HFFc6 (cell line): ENCODE measurements around the gene MBOAT2. TPM values are rescaled to one million over a fixed set of nuclear protein-coding genes. Genes with fewer than 3 reads are reported as not detected.
A peak's percentile ranks its signal among the peaks of the same experiment; 100 is the strongest.

ENCODE experiments used
- DNase-seq: peaks from one replicate; pipeline ENCODE4 v3.0.0-alpha.2; 2018
- H3K27ac Mint-ChIP-seq: 2 replicates; pipeline ENCODE4 v1.8.0; 2020; ENCODE audit warnings: mild to moderate bottlenecking, mixed read lengths
- H3K27me3 Mint-ChIP-seq: 2 replicates; pipeline ENCODE4 v1.8.0; 2021; ENCODE audit warnings: mild to moderate bottlenecking, moderate library complexity, mixed read lengths; ENCODE audit not compliant: insufficient read depth
- H3K36me3 Mint-ChIP-seq: 2 replicates; pipeline ENCODE4 v1.8.0; 2021; ENCODE audit warnings: low read depth, mixed read lengths
- H3K4me1 Mint-ChIP-seq: 2 replicates; pipeline ENCODE4 v1.8.0; 2020; ENCODE audit warnings: low read depth, mixed read lengths
- H3K4me3 Mint-ChIP-seq: 2 replicates; pipeline ENCODE4 v1.8.0; 2020; ENCODE audit warnings: mild to moderate bottlenecking, moderate library complexity, mixed read lengths
- H3K9me3 Mint-ChIP-seq: 2 replicates; pipeline ENCODE4 v1.8.0; 2020; ENCODE audit warnings: mild to moderate bottlenecking, mixed read lengths
- CTCF ChIP-seq: fragments of 200-600 bp; sonication (generic); IDR thresholded peaks from 2 replicates; pipeline ENCODE4 v1.5.0; 2021; ENCODE audit warnings: antibody characterized with exemption, mild to moderate bottlenecking
- total RNA-seq, 6 experiments: library from RNA; stranded (reverse); fragmentation: NEBNext Ultra II Directional; extraction: Animal tissue kit (Norgen Biotek cat#: 25700); gene quantifications; 2 replicates in 1 of 6; 3 replicates in 5 of 6; pipeline ENCODE4 v1.2.3, GENCODE V29; 2021

The MBOAT2 gene
- total RNA-seq, 6 experiments from 2014 or later: 49.8 to 66.2 (median 55.7) TPM

- H3K27me3 Mint-ChIP-seq: no peaks in the 10 kb centered on the region
- peak overlapping the region; percentile 91 for H3K4me3 Mint-ChIP-seq
Observed at GRCh38 chr2:9004338-9005204, 1.1 kb upstream of the MBOAT2 start.

GRCh38 chr2:9003366-9003615, 193 bp downstream of the MBOAT2 start:
- Mint-ChIP-seq H3K36me3 (peaks cover 6% of the 10 kb centered on the region; the same call in 1 of the 2 replicates), H3K27ac (no peak overlapping the region), H3K4me1 (peaks cover 53% of the 10 kb centered on the region), H3K4me3 (no peak overlapping the region), H3K27me3 (no peaks in the 10 kb centered on the region), H3K9me3 (no peaks in the 10 kb centered on the region)
- no peak for TF ChIP-seq CTCF
- DNase-seq: no peak

More at GRCh38 chr2:9004338-9005204, 1.1 kb upstream of the MBOAT2 start:
- TF ChIP-seq CTCF: no peak
- Mint-ChIP-seq H3K36me3 (peaks cover 6% of the 10 kb centered on the region; the same call in 1 of the 2 replicates), H3K4me1 (peaks cover 40% of the 10 kb centered on the region), H3K27ac (peak overlapping the region; percentile 95), H3K9me3 (no peaks in the 10 kb centered on the region)
- peak; percentile 75 for DNase-seq

- DNase-seq: no peak
Observed at GRCh38 chr2:9002637-9003365, 683 bp downstream of the MBOAT2 start.

GRCh38 chr2:9002313-9002636, 1.2 kb downstream of the MBOAT2 start:
- Mint-ChIP-seq H3K36me3 (peaks cover 6% of the 10 kb centered on the region; the same call in 1 of the 2 replicates), H3K27me3 (no peaks in the 10 kb centered on the region), H3K9me3 (no peaks in the 10 kb centered on the region), H3K4me3 (peak overlapping the region; percentile 91), H3K4me1 (peaks cover 57% of the 10 kb centered on the region), H3K27ac (peak overlapping the region; percentile 57)
- no peak for TF ChIP-seq CTCF
- no peak for DNase-seq

More at GRCh38 chr2:9002637-9003365, 683 bp downstream of the MBOAT2 start:
- Mint-ChIP-seq H3K36me3 (peaks cover 6% of the 10 kb centered on the region; the same call in 1 of the 2 replicates), H3K4me1 (peaks cover 57% of the 10 kb centered on the region), H3K27ac (peak overlapping the region; percentile 57), H3K4me3 (peak overlapping the region; percentile 91), H3K27me3 (no peaks in the 10 kb centered on the region), H3K9me3 (no peaks in the 10 kb centered on the region)
- no peak for TF ChIP-seq CTCF

GRCh38 chr2:9001778-9002177, 1.7 kb downstream of the MBOAT2 start:
- Mint-ChIP-seq H3K27me3 (no peaks in the 10 kb centered on the region), H3K36me3 (peaks cover 6% of the 10 kb centered on the region; the same call in 1 of the 2 replicates), H3K4me1 (peaks cover 57% of the 10 kb centered on the region), H3K4me3 (peak overlapping the region; percentile 91), H3K9me3 (no peaks in the 10 kb centered on the region), H3K27ac (no peak overlapping the region)
- DNase-seq: no peak
- no peak for TF ChIP-seq CTCF
